ENCODE measurements around the gene JUNB. TPM values are rescaled to one million over a fixed set of nuclear protein-coding genes. Genes with fewer than 3 reads are reported as not detected.

The JUNB gene
- total RNA-seq, 2 experiments from 2014 or later = 197 TPM

DNA sequence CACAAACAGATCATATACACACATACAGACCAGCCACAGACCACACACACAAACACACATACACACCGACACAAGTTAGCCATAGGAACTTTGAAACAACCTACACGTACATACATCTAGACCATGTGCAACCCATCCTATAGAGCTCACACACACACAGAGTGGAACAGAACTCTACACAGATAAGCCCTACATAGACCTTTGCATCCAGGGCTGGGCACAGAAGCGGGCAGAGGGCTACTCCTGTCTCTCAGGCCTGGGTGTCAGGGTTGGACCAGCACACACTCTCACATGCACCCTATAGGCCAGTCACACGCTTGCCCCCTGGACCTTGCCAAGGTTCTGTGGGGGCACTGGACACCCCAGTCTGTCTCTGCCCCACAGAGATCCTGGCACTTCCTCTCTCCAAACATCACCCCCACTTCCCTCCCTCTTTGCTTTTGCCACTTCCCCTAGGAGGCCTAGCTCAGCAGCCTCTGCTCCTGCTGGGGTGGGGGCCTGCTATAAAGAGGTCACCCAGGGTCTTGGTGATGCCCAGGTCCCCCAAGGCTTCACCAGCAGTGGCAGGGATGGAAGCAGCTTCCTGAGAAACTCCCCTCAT lies 5.8 kb upstream of the JUNB start:
- DNase-seq = peak; percentile 25
- peaks cover 43% of the 10 kb centered on the region for H3K4me1 Mint-ChIP-seq
- no peak overlapping the region for H3K4me3 Mint-ChIP-seq
- no peaks in the 10 kb centered on the region for H3K9me3 Mint-ChIP-seq
- H3K27ac Mint-ChIP-seq = no peak overlapping the region
- ChIA-PET CTCF (interaction anchor here (1.0 to 1.3 kb wide), 2 partner anchors 8 to 11 kb away, joined by 5 to 6 read pairs; no protein-coding TSS in a partner anchor), POLR2A (interaction anchor here (1.3 to 2.5 kb wide), 2 partner anchors 7 to 11 kb away, joined by 4 to 12 read pairs; no protein-coding TSS in a partner anchor)
- H3K36me3 Mint-ChIP-seq (ENCODE audit: low read depth) = peaks cover 4% of the 10 kb centered on the region
- no peaks in the 10 kb centered on the region for H3K27me3 Mint-ChIP-seq

DNA sequence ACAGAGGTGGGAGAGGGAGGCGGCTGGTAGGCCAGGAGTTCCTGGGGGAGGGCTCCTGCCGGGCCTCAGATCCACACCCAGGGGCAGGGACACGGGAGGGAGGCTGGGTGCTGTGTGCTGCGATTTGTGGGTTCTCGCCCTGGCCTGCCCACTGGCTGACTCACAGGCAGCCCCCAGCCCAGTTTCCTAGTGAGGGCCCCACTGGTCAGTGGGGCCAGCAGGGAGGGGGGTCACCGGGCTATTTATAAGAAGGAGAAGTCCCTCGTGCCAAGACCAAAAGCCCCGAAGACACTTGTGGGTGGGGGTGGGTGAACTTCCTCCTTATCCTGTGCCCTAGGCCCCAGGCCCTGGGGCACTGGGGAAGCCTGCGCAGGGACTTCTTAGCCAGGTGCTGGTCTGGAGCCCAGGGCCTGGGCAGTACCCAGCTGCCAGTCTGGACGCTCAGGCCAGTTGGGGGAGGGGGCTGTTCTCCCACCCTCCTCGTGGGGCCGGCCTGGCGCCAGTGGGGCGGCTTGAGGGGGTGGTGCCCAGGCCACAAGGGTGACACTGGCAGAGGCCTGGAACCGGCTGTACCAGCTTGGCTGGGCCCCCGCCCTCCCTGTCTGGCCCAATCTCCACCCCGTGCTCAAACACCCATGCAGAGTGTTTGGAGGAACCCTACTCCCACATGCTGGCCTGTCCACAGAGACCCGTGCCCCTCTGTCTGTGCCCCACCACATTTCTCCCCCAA lies 5.0 kb upstream of the JUNB start:
- Mint-ChIP-seq H3K4me3 (no peak overlapping the region), H3K9me3 (no peaks in the 10 kb centered on the region), H3K27ac (peak overlapping the region; percentile 70), H3K4me1 (peaks cover 49% of the 10 kb centered on the region), H3K36me3 (ENCODE audit: low read depth) (peaks cover 4% of the 10 kb centered on the region), H3K27me3 (no peaks in the 10 kb centered on the region)
- ChIA-PET CTCF (interaction anchor here (1.0 to 3.4 kb wide), 5 partner anchors 9 to 179 kb away, joined by 3 to 25 read pairs (median 5); no protein-coding TSS in a partner anchor), POLR2A (interaction anchor here (1.3 to 2.5 kb wide), 2 partner anchors 8 to 10 kb away, joined by 4 to 12 read pairs; no protein-coding TSS in a partner anchor)
- DNase-seq = no peak

DNA sequence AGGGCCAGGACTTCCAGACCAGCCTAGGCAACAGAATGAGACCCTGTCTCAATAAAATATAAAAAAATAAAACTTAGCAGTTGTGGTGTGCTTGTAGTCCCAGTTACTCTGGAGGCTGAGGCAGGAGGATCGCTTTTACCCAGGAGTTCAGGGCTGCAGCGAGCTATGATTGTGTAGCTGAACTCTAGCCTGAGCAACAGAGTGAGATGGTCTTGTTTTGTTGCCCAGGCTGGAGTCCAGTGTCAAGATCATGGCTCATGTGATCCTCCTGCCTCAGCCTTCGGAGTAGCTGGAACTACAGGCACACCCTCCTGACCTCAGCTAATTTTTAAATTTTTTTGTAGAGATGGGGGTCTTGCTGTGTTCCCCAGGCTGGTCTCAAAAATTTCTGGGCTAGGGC lies 4.3 kb upstream of the JUNB start:
- Mint-ChIP-seq H3K36me3 (ENCODE audit: low read depth) (peaks cover 4% of the 10 kb centered on the region), H3K4me1 (peaks cover 44% of the 10 kb centered on the region), H3K27ac (peak overlapping the region; percentile 70), H3K27me3 (no peaks in the 10 kb centered on the region), H3K9me3 (no peaks in the 10 kb centered on the region), H3K4me3 (no peak overlapping the region)
- CTCF ChIA-PET = interaction anchor here (1.0 to 3.4 kb wide), 3 partner anchors 9 to 178 kb away, joined by 3 to 25 read pairs (median 4); no protein-coding TSS in a partner anchor
- DNase-seq = no peak
- POLR2A ChIA-PET = interaction anchor here (2.5 kb wide), 1 partner anchor 9 kb away, joined by 12 read pairs; no protein-coding TSS in a partner anchor

DNA sequence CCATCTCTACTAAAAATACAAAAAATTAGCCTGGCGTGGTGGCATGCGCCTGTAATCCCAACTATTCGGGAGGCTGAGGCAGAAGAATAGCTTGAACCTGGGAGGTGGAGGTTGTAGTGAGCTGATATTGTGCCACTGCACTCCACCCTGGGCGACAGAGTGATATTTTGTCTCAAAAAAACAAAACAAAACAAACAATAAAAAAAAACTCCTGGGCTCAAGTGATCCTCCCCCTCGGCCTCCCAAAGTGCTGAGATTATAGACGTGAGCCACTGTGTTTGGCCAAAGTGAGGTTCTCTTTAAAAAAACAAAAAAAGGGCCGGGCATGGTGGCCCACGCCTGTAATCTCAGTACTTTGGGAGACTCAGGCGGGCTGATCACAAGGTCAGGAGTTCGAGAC lies 3.8 kb upstream of the JUNB start:
- POLR2A ChIA-PET = interaction anchor here (1.2 to 2.5 kb wide), 3 partner anchors 8 to 53 kb away, joined by 5 to 14 read pairs (median 12); partner anchors contain the start of gene TRIR
- Mint-ChIP-seq H3K9me3 (no peaks in the 10 kb centered on the region), H3K27ac (peak overlapping the region; percentile 94), H3K4me3 (no peak overlapping the region), H3K27me3 (no peaks in the 10 kb centered on the region), H3K36me3 (ENCODE audit: low read depth) (peaks cover 6% of the 10 kb centered on the region), H3K4me1 (peaks cover 41% of the 10 kb centered on the region)
- CTCF ChIA-PET = interaction anchor here (1.0 to 3.4 kb wide), 3 partner anchors 8 to 178 kb away, joined by 3 to 25 read pairs (median 4); no protein-coding TSS in a partner anchor
- DNase-seq = no peak

DNA sequence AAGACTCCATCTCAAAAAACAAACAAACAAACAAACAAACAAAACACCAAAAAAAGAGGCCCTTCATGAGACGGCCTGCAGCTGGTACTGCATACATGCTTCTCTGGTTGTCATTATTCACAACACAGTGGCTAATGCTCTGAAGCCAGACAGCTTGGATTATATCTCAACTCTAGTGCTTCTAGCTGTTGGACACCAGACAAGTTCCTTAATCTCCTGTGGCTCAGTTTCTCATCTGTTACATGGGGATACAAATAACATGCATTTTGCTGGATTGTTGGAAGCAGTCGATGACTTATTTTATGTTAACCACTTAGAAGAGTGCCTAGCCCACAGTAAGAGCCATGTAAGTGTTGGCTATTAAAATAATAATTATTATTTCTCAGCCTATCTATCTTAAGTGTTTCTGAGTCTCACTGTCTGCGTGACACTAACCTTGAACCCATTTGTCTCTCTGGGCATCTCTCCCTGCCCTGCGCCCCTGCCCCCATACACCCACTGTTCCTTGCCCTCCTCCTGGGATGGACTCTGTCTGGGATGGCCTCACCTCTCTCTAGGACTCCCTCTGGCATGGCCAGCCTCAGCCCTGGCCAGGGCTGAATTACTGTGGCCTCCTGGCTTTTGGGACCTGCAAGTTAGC lies 3.1 kb upstream of the JUNB start:
- Mint-ChIP-seq H3K9me3 (no peaks in the 10 kb centered on the region), H3K27me3 (no peaks in the 10 kb centered on the region), H3K36me3 (ENCODE audit: low read depth) (peaks cover 13% of the 10 kb centered on the region), H3K4me3 (peak overlapping the region; percentile 86), H3K27ac (peak overlapping the region; percentile 94), H3K4me1 (peaks cover 39% of the 10 kb centered on the region)
- POLR2A ChIA-PET = interaction anchor here (1.2 to 2.5 kb wide), 7 partner anchors 8 to 65 kb away, joined by 3 to 41 read pairs (median 6); partner anchors contain the start of genes GET3, TNPO2 and TRIR
- CTCF ChIA-PET = interaction anchor here (0.7 to 3.4 kb wide), 7 partner anchors 8 to 54 kb away, joined by 3 to 25 read pairs (median 3); no protein-coding TSS in a partner anchor
- DNase-seq = no peak

DNA sequence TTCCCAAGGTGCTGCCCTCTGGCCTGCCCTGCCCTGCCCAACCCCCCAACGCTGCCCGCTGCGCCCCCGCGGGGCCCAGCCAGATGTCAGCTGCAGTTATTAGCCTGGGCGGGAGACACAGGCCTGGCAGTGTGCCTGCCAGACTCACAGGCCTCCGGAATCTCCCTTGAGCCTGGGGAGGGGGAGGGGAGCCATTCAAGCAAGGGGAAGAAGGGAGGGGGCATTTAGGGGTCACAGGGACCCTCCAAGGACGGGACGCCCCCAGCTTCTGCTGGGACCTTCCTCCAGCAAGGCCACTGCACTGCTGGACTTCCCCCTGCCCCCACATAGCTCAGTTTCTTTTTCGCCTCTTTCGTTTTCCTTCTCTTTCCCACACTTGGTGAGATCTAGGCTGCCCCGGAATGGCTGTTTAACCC lies 2.6 kb upstream of the JUNB start:
- H3K9me3 Mint-ChIP-seq = no peaks in the 10 kb centered on the region
- H3K27ac Mint-ChIP-seq = peak overlapping the region; percentile 94
- H3K27me3 Mint-ChIP-seq = no peaks in the 10 kb centered on the region
- H3K4me1 Mint-ChIP-seq = peaks cover 34% of the 10 kb centered on the region
- POLR2A ChIA-PET = interaction anchor here (1.0 to 2.2 kb wide), 8 partner anchors 10 to 375 kb away, joined by 3 to 41 read pairs (median 6); partner anchors contain the start of genes GET3, RNASEH2A, TNPO2 and TRIR
- peaks cover 16% of the 10 kb centered on the region for H3K36me3 Mint-ChIP-seq (ENCODE audit: low read depth)
- CTCF ChIA-PET = interaction anchor here (0.5 to 3.4 kb wide), 8 partner anchors 11 to 55 kb away, joined by 3 to 25 read pairs (median 3); no protein-coding TSS in a partner anchor
- DNase-seq = peak; percentile 52
- H3K4me3 Mint-ChIP-seq = peak overlapping the region; percentile 86

DNA sequence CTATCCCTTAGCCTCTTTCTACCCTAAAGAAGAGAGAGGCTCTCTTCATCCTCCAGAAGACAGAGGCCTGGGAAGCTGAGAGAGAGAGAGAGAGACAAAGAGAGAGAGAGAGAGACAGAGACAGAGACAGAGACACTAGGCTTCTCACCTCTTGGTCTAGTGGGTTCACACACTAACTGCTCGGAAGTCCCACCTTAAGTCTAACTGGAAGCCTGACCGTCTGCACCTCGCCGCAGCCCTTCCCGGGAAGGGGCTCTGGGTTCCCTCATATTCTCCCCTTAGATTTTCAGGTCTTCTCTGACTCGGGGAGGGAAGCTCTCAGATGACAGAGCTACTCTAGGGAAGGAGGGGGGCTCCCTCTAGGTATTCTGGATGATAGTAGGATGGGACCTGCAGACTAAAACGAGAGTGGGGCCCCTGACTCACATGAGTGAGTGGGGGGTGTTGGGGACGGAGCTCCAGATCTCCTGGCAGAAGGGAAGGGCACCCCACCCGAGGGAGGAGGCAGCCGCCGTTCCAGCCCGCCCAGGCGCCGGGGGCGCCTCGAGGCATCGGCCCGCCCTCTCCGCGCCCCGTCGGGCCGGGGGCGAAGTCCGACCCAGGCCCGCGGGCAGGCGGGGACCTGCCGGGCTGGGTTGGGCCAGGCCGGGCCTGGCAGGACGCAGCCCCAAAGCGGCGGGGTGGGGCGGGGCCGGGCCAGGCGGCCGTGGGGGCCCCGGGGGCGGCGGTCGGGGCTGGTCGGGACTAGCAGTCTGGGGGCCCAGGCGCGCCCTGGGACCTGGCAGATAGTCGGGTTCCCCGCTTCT lies 2.0 kb upstream of the JUNB start:
- H3K27ac Mint-ChIP-seq = peak overlapping the region; percentile 98
- CTCF ChIA-PET = interaction anchor here (0.5 to 3.4 kb wide), 8 partner anchors 12 to 55 kb away, joined by 3 to 25 read pairs (median 3); no protein-coding TSS in a partner anchor

DNA sequence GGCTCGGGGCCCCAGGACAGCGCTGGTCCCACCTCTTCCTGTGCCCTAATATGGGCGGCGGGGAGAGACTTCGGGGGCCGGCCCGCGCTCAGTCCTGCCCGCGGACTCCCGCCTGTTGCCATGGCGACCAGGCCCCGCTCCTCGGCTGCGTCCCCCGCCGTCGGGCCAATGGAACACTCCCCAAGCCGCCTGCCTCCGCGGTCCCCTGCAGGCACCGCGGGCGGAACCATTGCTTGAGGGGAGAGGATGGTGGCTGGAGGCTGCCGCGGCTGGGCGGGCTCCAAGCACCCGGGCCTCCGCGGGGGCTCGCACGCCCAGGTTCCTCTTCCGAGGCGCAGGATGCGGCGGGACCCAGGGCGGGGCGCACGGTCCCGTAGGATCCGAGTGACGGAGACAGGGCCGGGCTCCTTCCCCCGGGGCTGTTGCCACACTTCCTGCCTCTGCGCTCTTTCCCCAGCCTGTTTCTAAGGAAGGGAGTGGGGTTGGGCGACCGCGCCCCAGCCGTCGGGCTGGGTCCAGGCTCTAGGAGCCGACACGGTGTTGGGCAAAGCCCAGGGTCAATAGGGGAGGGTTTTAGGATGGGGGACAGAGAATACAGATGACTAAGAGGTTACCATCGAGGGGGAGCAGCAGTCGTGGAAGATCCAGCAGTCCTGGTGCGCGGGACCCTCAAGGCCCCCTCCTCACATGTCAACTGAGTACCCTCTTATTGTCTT lies 1.2 kb upstream of the JUNB start:
- Mint-ChIP-seq H3K27me3 (no peaks in the 10 kb centered on the region), H3K4me1 (peaks cover 45% of the 10 kb centered on the region), H3K36me3 (ENCODE audit: low read depth) (peaks cover 16% of the 10 kb centered on the region), H3K4me3 (peak overlapping the region; percentile 93), H3K9me3 (no peaks in the 10 kb centered on the region), H3K27ac (peak overlapping the region; percentile 98)
- CTCF ChIA-PET = interaction anchor here (1.3 to 13.9 kb wide), 6 partner anchors 8 to 56 kb away, joined by 3 to 419 read pairs (median 42); partner anchors contain the start of gene HOOK2
- DNase-seq = peak; percentile 98
- POLR2A ChIA-PET = interaction anchor here (1.0 to 14.7 kb wide), 12 partner anchors 12 to 374 kb away, joined by 3 to 574 read pairs (median 15); partner anchors contain the start of genes CALR, GET3, HOOK2 and PRDX2

More for the DNA sequence above, 2.0 kb upstream of the JUNB start:
- H3K4me3 Mint-ChIP-seq = peak overlapping the region; percentile 93
- no peaks in the 10 kb centered on the region for H3K9me3 Mint-ChIP-seq
- H3K36me3 Mint-ChIP-seq (ENCODE audit: low read depth) = peaks cover 16% of the 10 kb centered on the region
- DNase-seq = no peak
- POLR2A ChIA-PET = interaction anchor here (1.0 to 2.2 kb wide), 8 partner anchors 11 to 375 kb away, joined by 3 to 41 read pairs (median 6); partner anchors contain the start of genes GET3, RNASEH2A, TNPO2 and TRIR
- no peaks in the 10 kb centered on the region for H3K27me3 Mint-ChIP-seq
- peaks cover 38% of the 10 kb centered on the region for H3K4me1 Mint-ChIP-seq

DNA sequence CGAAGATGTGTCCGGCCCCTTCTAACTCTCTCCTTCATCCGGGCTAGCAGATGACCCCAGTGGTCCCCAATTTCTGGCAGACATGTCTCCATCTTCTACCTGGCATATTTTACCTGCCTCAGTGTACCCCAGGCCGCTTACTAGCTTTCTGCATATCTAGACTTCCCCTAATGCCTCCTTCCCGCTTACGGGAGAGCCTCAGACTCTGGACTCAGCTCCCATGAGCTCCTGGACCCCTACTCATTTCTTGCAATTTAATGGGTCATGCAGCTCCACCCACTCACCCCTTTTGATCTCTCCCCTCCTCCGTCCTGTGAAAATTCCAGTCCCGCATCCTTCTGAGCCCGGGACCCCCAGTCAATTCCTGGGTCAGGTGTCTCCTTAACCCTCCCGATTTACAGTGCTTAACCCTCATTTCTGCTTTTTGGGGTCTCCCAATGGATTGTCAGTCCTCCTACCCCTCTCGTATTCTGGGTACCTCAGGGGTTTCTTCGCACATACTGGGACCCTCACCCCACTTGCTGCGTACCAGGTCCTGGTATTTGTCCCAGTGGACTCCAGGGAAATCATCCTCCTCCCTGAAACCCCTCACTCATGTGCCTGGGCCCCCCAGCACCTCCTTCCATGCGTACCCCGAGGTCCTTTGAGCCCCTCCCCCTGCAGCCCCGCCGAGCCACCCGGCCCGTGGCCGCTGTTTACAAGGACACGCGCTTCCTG lies 500 bp upstream of the JUNB start:
- ChIA-PET CTCF (interaction anchor here (0.7 to 13.9 kb wide), 7 partner anchors 8 to 57 kb away, joined by 3 to 419 read pairs (median 13); partner anchors contain the start of genes HOOK2, RNASEH2A and TRIR), POLR2A (interaction anchor here (1.2 to 14.7 kb wide), 14 partner anchors 11 to 365 kb away, joined by 3 to 574 read pairs (median 12); partner anchors contain the start of genes CALR, DHPS, GET3 and HOOK2)
- Mint-ChIP-seq H3K27me3 (no peaks in the 10 kb centered on the region), H3K4me1 (peaks cover 49% of the 10 kb centered on the region), H3K4me3 (peak overlapping the region; percentile 93), H3K27ac (peak overlapping the region; percentile 98), H3K36me3 (ENCODE audit: low read depth) (peaks cover 16% of the 10 kb centered on the region), H3K9me3 (no peaks in the 10 kb centered on the region)
- no peak for DNase-seq

DNA sequence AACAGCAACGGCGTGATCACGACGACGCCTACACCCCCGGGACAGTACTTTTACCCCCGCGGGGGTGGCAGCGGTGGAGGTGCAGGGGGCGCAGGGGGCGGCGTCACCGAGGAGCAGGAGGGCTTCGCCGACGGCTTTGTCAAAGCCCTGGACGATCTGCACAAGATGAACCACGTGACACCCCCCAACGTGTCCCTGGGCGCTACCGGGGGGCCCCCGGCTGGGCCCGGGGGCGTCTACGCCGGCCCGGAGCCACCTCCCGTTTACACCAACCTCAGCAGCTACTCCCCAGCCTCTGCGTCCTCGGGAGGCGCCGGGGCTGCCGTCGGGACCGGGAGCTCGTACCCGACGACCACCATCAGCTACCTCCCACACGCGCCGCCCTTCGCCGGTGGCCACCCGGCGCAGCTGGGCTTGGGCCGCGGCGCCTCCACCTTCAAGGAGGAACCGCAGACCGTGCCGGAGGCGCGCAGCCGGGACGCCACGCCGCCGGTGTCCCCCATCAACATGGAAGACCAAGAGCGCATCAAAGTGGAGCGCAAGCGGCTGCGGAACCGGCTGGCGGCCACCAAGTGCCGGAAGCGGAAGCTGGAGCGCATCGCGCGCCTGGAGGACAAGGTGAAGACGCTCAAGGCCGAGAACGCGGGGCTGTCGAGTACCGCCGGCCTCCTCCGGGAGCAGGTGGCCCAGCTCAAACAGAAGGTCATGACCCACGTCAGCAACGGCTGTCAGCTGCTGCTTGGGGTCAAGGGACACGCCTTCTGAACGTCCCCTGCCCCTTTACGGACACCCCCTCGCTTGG lies 966 bp downstream of the JUNB start:
- Mint-ChIP-seq H3K9me3 (no peaks in the 10 kb centered on the region), H3K27ac (peak overlapping the region; percentile 98), H3K4me1 (peaks cover 52% of the 10 kb centered on the region), H3K4me3 (peak overlapping the region; percentile 93), H3K36me3 (ENCODE audit: low read depth) (peaks cover 20% of the 10 kb centered on the region), H3K27me3 (no peaks in the 10 kb centered on the region)
- POLR2A ChIA-PET = interaction anchor here (0.6 to 14.7 kb wide), 29 partner anchors 10 to 1054 kb away, joined by 3 to 574 read pairs (median 5); partner anchors contain the start of genes CALR, DHPS, GET3 and HOOK2
- CTCF ChIA-PET = interaction anchor here (0.8 to 13.9 kb wide), 14 partner anchors 10 to 182 kb away, joined by 3 to 419 read pairs (median 6); partner anchors contain the start of genes HOOK2, RNASEH2A, TRIR and ZNF490
- peak; percentile 86 for DNase-seq
